HL-60 (cell line): ENCODE data around the gene CDCA5.

ENCODE experiments used
- DNase-seq, 2 experiments: peaks; one replicate each; pipeline ENCODE4 v3.0.0-alpha.2; 2010 to 2020; ENCODE audit warnings: low read depth in 1 of 2, low spot score in 1 of 2
- H3K27ac ChIP-seq: fragments of 250-450 bp; sonication (Bioruptor Pico); replicated peaks from 2 replicates; pipeline ENCODE4 v1.5.1; 2020; ENCODE audit warnings: mild to moderate bottlenecking, moderate library complexity
- H3K27me3 ChIP-seq: fragments of 250-450 bp; sonication (Bioruptor Pico); 2 replicates; pipeline ENCODE4 v1.5.1; 2021; ENCODE audit warnings: mild to moderate bottlenecking, moderate library complexity; ENCODE audit not compliant: insufficient read depth, poor library complexity, severe bottlenecking
- H3K4me3 ChIP-seq: replicated peaks from 2 replicates; pipeline ENCODE4 v1.5.1; 2011; ENCODE audit warnings: mild to moderate bottlenecking, control low read depth, low read length; ENCODE audit not compliant: insufficient read depth
- CTCF ChIP-seq: IDR thresholded peaks from one replicate; pipeline ENCODE4 v1.5.1; 2011; ENCODE audit warnings: low read length, control low read depth, inconsistent platforms; ENCODE audit not compliant: insufficient read depth
- GABPA ChIP-seq: IDR thresholded peaks from 2 replicates; pipeline ENCODE4 v1.6.1; 2012; ENCODE audit warnings: low read depth
- POLR2AphosphoS5 ChIP-seq: IDR thresholded peaks from 2 replicates; pipeline ENCODE4 v1.6.1; 2012; ENCODE audit warnings: low read depth
- REST ChIP-seq: IDR thresholded peaks from 2 replicates; pipeline ENCODE4 v1.6.1; 2012; ENCODE audit warnings: low read depth; ENCODE audit not compliant: insufficient replicate concordance
- SPI1 ChIP-seq: IDR thresholded peaks from 2 replicates; pipeline ENCODE4 v1.6.1; 2012; ENCODE audit warnings: low read depth, mild to moderate bottlenecking, borderline replicate concordance

Gene CDCA5

GRCh38 chr11:65114538-65115171 is 30.8 kb upstream of the CDCA5 start:
- H3K4me3 ChIP-seq, result no peak overlapping the region
- no peak overlapping the region for H3K27ac ChIP-seq
- no peak for DNase-seq
- H3K27me3 ChIP-seq, result no peaks in the 10 kb centered on the region
- no peak for TF ChIP-seq GABPA

- no peak overlapping the region for H3K4me3 ChIP-seq
- DNase-seq, result no peak
Observed at GRCh38 chr11:65113839-65114238, 30.0 kb upstream of the CDCA5 start.

GRCh38 chr11:65113361-65113756 is 29.5 kb upstream of the CDCA5 start:
- Histone ChIP-seq H3K27me3 (no peaks in the 10 kb centered on the region), H3K4me3 (no peak overlapping the region), H3K27ac (no peak overlapping the region)
- TF ChIP-seq REST (no peak), SPI1 (no peak), CTCF (no peak), POLR2AphosphoS5 (no peak; the same call in 1 of the 2 replicates), GABPA (no peak)
- DNase-seq, result no peak

More at GRCh38 chr11:65113839-65114238, 30.0 kb upstream of the CDCA5 start:
- peak; percentile 9; the same call in 1 of the 2 replicates for TF ChIP-seq SPI1
- TF ChIP-seq POLR2AphosphoS5, result no peak; the same call in 1 of the 2 replicates
- no peak for TF ChIP-seq GABPA
- TF ChIP-seq CTCF, result no peak
- H3K27me3 ChIP-seq, result no peaks in the 10 kb centered on the region
- H3K27ac ChIP-seq, result no peak overlapping the region

- no peak for TF ChIP-seq REST
- peak; percentile 4; the same call in 1 of the 2 replicates for TF ChIP-seq POLR2AphosphoS5
- TF ChIP-seq GABPA, result no peak
- no peak for TF ChIP-seq SPI1
- TF ChIP-seq CTCF, result peak; percentile 67
- Histone ChIP-seq H3K27ac (peak overlapping the region; percentile 34), H3K27me3 (no peaks in the 10 kb centered on the region), H3K4me3 (peak overlapping the region; percentile 46)
- DNase-seq, result peak in 1 of 2 experiments; percentile 55
Observed at GRCh38 chr11:65112546-65113360, 28.9 kb upstream of the CDCA5 start.
